ENCODE data around the gene CPA4.

- TF ChIP-seq CTCF (IDR thresholded peaks at IDR 0.05) (no peak), POLR2A (IDR thresholded peaks at IDR 0.05) (no peak), POLR2AphosphoS5 (IDR thresholded peaks at IDR 0.05) (no peak)
Measured at GRCh38 chr7:130358471-130358870, 65.5 kb downstream of the CPA4 start.

Data from suprapubic skin (tissue), 4 donors.